GM12878 (cell line): ENCODE data around the gene SIT1. TPM values are rescaled to one million over a fixed set of nuclear protein-coding genes. Genes with fewer than 3 reads are reported as not detected.

Experiments used
- ATAC-seq: fragments of 200-7000 bp; cut with Tn5 transposase; 3 replicates; pipeline ENCODE4 v1.9.1; 2020; ENCODE audit warnings: mild to moderate bottlenecking, moderate library complexity
- BruUV-seq: library from RNA; stranded (reverse); fragments of 400-500 nt; replicated peaks from 2 replicates; lab custom pipeline; 2021; lab: Mats Ljungman, UMichigan
- CTCF ChIA-PET: fragments of 300-600 bp; sonication (Branson Sonifier 250); formaldehyde crosslinking; extraction: SDS; loops from one replicate; lab custom pipeline; 2021; ENCODE audit warnings: inconsistent platforms; lab: Yijun Ruan, JAX
- POLR2A ChIA-PET: fragments of 350-600 bp; formaldehyde crosslinking; extraction: SDS; loops from one replicate; lab custom pipeline; 2021; ENCODE audit warnings: inconsistent platforms; lab: Charles Lee
- RAD21 ChIA-PET: fragments of 300-600 bp; sonication (Branson Sonifier 250); formaldehyde crosslinking; loops from one replicate; lab custom pipeline; 2023; ENCODE audit warnings: antibody characterized with exemption; ENCODE audit not compliant: unreplicated experiment; lab: Charles Lee
- SMC1A ChIA-PET: fragments of 300-600 bp; sonication (Branson Sonifier 250); formaldehyde crosslinking; loops from one replicate; lab custom pipeline; 2023; ENCODE audit not compliant: unreplicated experiment, uncharacterized antibody; lab: Charles Lee
- DNase-seq: peaks from one replicate; pipeline ENCODE4 v3.0.0-alpha.2; 2011; ENCODE audit warnings: low read depth, low spot score
- FAIRE-seq: peaks from 3 replicates; lab custom pipeline; 2011; peaks lifted over from hg19 to GRCh38; lab: Jason Lieb, UNC
- H2AFZ ChIP-seq: 2 replicates; pipeline ENCODE4 v1.6.0; 2011; ENCODE audit warnings: low read depth, low read length, control low read depth; ENCODE audit not compliant: control insufficient read depth
- H3K27ac ChIP-seq: 2 replicates; pipeline ENCODE4 v1.5.1; 2011; ENCODE audit warnings: control low read depth; ENCODE audit not compliant: control insufficient read depth, insufficient read depth
- H3K27me3 ChIP-seq, 2 experiments: replicated peaks in 1 of 2; 2 replicates each; pipeline versions ENCODE4 v1.6.0 to v1.6.1; 2011; ENCODE audit warnings: low read length in 1 of 2; ENCODE audit not compliant: control insufficient read depth in 2 of 2, insufficient read depth in 2 of 2
- H3K36me3 ChIP-seq, 2 experiments: 2 replicates each; pipeline ENCODE4 v1.5.1; 2011; ENCODE audit warnings: low read length in 1 of 2; ENCODE audit not compliant: control insufficient read depth in 2 of 2, insufficient read depth in 2 of 2
- H3K4me1 ChIP-seq: 2 replicates; pipeline ENCODE4 v1.6.1; 2011; ENCODE audit warnings: mild to moderate bottlenecking, low read length, moderate library complexity, mixed read lengths; ENCODE audit not compliant: control insufficient read depth, insufficient read depth
- H3K4me2 ChIP-seq: 2 replicates; pipeline ENCODE4 v1.6.0; 2011; ENCODE audit warnings: control low read depth; ENCODE audit not compliant: control insufficient read depth, insufficient read depth
- H3K4me3 ChIP-seq: fragments of 200-600 bp; sonication (generic); 2 replicates; pipeline ENCODE4 v1.5.1; 2016
- H3K79me2 ChIP-seq: 2 replicates; pipeline ENCODE4 v1.6.0; 2011; ENCODE audit warnings: low read length; ENCODE audit not compliant: control insufficient read depth, insufficient read depth
- H3K9ac ChIP-seq: 2 replicates; pipeline ENCODE4 v1.8.0; 2011; ENCODE audit warnings: low read length, control low read depth, mixed read lengths; ENCODE audit not compliant: control insufficient read depth, insufficient read depth
- H3K9me3 ChIP-seq: replicated peaks from 3 replicates; pipeline ENCODE4 v1.5.1; 2011; ENCODE audit warnings: mild to moderate bottlenecking, low read length; ENCODE audit not compliant: control insufficient read depth, insufficient read depth
- H4K20me1 ChIP-seq: 2 replicates; pipeline ENCODE4 v1.6.0; 2011; ENCODE audit not compliant: control insufficient read depth, insufficient read depth
- ATF7 ChIP-seq: fragments of 450-650 bp; IDR thresholded peaks from 2 replicates; pipeline ENCODE4 v1.6.1; 2016; ENCODE audit warnings: low read depth, mild to moderate bottlenecking
- NFIC ChIP-seq: IDR thresholded peaks from 2 replicates; pipeline ENCODE4 v1.6.1; 2012; ENCODE audit warnings: low read depth, mild to moderate bottlenecking, inconsistent platforms, low read length, moderate library complexity
- NFXL1 ChIP-seq: fragments of 450-650 bp; IDR thresholded peaks from 2 replicates; pipeline ENCODE4 v1.6.1; 2017; ENCODE audit warnings: antibody characterized with exemption, mild to moderate bottlenecking, borderline replicate concordance
- NFYA ChIP-seq: IDR thresholded peaks from 2 replicates; pipeline ENCODE4 v1.6.1; 2011; ENCODE audit warnings: low read depth, mild to moderate bottlenecking, low read length, improper control_type of control experiment, borderline replicate concordance
- NFYB ChIP-seq: IDR thresholded peaks from 2 replicates; pipeline ENCODE4 v1.6.1; 2011; ENCODE audit warnings: low read depth, mild to moderate bottlenecking, low read length, improper control_type of control experiment, moderate library complexity; ENCODE audit not compliant: insufficient read depth
- RCOR1 ChIP-seq: conservative IDR thresholded peaks from 2 replicates; pipeline ENCODE4 v1.6.1; 2012; ENCODE audit warnings: low read depth, low read length, improper control_type of control experiment
- SREBF2 ChIP-seq: IDR thresholded peaks from 2 replicates; pipeline ENCODE4 v1.6.1; 2012; ENCODE audit warnings: mild to moderate bottlenecking, low read length
- ZNF592 ChIP-seq: fragments of 450-650 bp; IDR thresholded peaks from 2 replicates; pipeline ENCODE4 v1.6.1; 2017; ENCODE audit warnings: mild to moderate bottlenecking, moderate library complexity
- WGBS: methylation state at CpG from one replicate; pipeline ENCODE4 v1.1.6; 2016; ENCODE audit warnings: low lambda C conversion rate; ENCODE audit not compliant: insufficient replicate concordance, insufficient coverage; ENCODE audit errors: missing lambda C conversion rate; 5-methylcytosine and 5-hydroxymethylcytosine counted together
- in situ Hi-C: fragments of 300-500 bp; cut with MboI; formaldehyde crosslinking; loops from 9 replicates; pipeline ENCODE4 v1.14.3; 2018; ENCODE audit warnings: mixed read lengths
- intact Hi-C: fragments of 100-400 bp; cut with micrococcal nuclease; formaldehyde crosslinking; loops from one replicate; pipeline ENCODE4 v1.14.2; 2022; ENCODE audit not compliant: unreplicated experiment
- polyA plus RNA-seq, 11 experiments: library from polyadenylated mRNA; depleted of rRNA in 4 of 11; unstranded in 6 of 11; stranded (reverse) in 5 of 11; fragments of >200 nt; fragmentation: Nextera tagmentation in 4 of 11; fragmentation: Illumina TruSeq in 1 of 11; extraction: Ambion mirVana in 4 of 11; extraction: Trizol in 1 of 11; gene quantifications; 1 replicate in 1 of 11; 2 replicates in 10 of 11; pipeline versions ENCODE4 v1.2.1 to v1.2.3, GENCODE V29; 2011 to 2016; ENCODE audit warnings: inconsistent platforms in 2 of 11, missing spikeins in 2 of 11, low read depth in 1 of 11
- total RNA-seq, 4 experiments: library from RNA; depleted of rRNA in 3 of 4; stranded (reverse); fragments of >200 nt in 3 of 4; fragmentation: Illumina TruSeq in 1 of 4; extraction: Trizol in 1 of 4; gene quantifications; 2 replicates each; pipeline versions ENCODE4 v1.2.1 to v1.2.3, GENCODE V29; 2013 to 2021

SIT1 gene
- total and polyA plus RNA-seq, 10 of the 15 experiments (the other 5 are each of a cell fraction or from before 2014, with no cell fraction given) = 0.97 to 137 (median 59.7) TPM

DNA sequence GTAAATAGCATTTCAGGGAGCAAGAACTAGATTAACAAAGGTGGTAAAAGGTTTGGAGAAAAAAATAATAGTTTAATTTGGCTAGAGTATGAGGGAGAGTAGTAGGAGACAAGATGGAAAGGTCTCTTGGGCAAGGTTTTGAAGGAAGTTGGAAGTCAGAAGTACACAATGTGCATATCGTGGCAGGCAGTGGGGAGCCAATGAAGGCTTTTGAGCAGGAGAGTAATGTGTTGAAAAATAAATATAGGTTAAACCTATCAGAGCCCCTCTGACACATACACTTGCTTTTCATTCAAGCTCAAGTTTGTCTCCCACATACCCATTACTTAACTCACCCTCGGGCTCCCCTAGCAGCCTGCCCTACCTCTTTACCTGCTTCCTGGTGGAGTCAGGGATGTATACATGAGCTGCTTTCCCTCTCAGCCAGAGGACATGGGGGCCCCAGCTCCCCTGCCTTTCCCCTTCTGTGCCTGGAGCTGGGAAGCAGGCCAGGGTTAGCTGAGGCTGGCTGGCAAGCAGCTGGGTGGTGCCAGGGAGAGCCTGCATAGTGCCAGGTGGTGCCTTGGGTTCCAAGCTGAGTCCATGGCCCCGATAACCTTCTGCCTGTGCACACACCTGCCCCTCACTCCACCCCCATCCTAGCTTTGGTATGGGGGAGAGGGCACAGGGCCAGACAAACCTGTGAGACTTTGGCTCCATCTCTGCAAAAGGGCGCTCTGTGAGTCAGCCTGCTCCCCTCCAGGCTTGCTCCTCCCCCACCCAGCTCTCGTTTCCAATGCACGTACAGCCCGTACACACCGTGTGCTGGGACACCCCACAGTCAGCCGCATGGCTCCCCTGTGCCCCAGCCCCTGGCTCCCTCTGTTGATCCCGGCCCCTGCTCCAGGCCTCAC lies 22.6 kb upstream of the SIT1 start, which contains the start of gene CA9:
Gene CA9, plus strand, starts transcription at position 797 of the 893 bp plus-strand sequence. Its CDS starts 32 bp downstream, at position 829.
- no peaks in the 10 kb centered on the region for H4K20me1 ChIP-seq
- POLR2A ChIA-PET = interaction anchor here (0.5 to 0.9 kb wide), 2 partner anchors 12 to 99 kb away, joined by 3 to 4 read pairs; no protein-coding TSS in a partner anchor
- H3K4me3 ChIP-seq = no peak within 1 kb of the TSS
- FAIRE-seq = no peak
- H3K27me3 ChIP-seq = peaks cover 3 to 7% of the 10 kb centered on the region in 2 experiments
- H3K9ac ChIP-seq = no peak within 1 kb of the TSS
- in situ Hi-C loops = no loop called here
- TF ChIP-seq NFYA (no peak), NFXL1 (no peak), SREBF2 (no peak), ATF7 (no peak), RCOR1 (no peak), NFYB (no peak), ZNF592 (no peak), NFIC (no peak)
- TF ChIP-seq, all 136 proteins: peak for 0
- Histone ChIP-seq H3K36me3 (no peaks in the 10 kb centered on the region), H3K4me1 (no peaks in the 10 kb centered on the region), H3K9me3 (no peaks in the 10 kb centered on the region), H2AFZ (no peak within 1 kb of the TSS), H3K27ac (no peak within 1 kb of the TSS), H3K79me2 (no peaks in the 10 kb centered on the region), H3K4me2 (no peak within 1 kb of the TSS)
- ChIA-PET SMC1A (no interaction called here), CTCF (interaction anchor here (1.7 to 2.5 kb wide), 2 partner anchors 12 to 23 kb away, joined by 8 to 9 read pairs; no protein-coding TSS in a partner anchor), RAD21 (no interaction called here)
- no peak for ATAC-seq
- BruUV-seq = no TSS peak
- intact Hi-C loops = no loop called here
- DNase-seq = no peak
- WGBS = 52% methylated on average over 10 of the region's 10 CpGs
